ENCODE measurements around the gene CHD2. TPM values are rescaled to one million over a fixed set of nuclear protein-coding genes. Genes with fewer than 3 reads are reported as not detected.

Gene CHD2
- total RNA-seq, 1 donor from 2014 or later = 105 TPM

- H3K4me3 Mint-ChIP-seq (ENCODE audit: unreplicated experiment) = peak overlapping the region; percentile 40
- TF ChIP-seq EZH2 (IDR thresholded peaks at IDR 0.05; ENCODE audit: insufficient read depth, low read length) (no peak), CTCF (IDR thresholded peaks at IDR 0.05; ENCODE audit: insufficient read depth, low read depth, low read length) (no peak)
- Histone ChIP-seq H3K9ac (ENCODE audit: low read length) (no peak overlapping the region), H3K4me1 (ENCODE audit: insufficient read depth, low read length) (peaks cover 30% of the 10 kb centered on the region), H3K36me3 (ENCODE audit: insufficient read depth, low read length) (peaks cover 76% of the 10 kb centered on the region), H3K27me3 (ENCODE audit: insufficient read depth, low read length) (no peaks in the 10 kb centered on the region), H3K79me2 (ENCODE audit: insufficient read depth, low read length) (peaks cover 92% of the 10 kb centered on the region), H3K4me2 (ENCODE audit: low read length) (no peak overlapping the region), H3K27ac (ENCODE audit: low read depth, low read length) (peak overlapping the region; percentile 76), H3K4me3 (ENCODE audit: insufficient read depth, low read depth, low read length) (no peak overlapping the region), H3K9me3 (ENCODE audit: insufficient read depth, low read depth, low read length) (no peaks in the 10 kb centered on the region), H4K20me1 (ENCODE audit: insufficient read depth, low read length) (peaks cover 66% of the 10 kb centered on the region), H2AFZ (ENCODE audit: low read depth, low read length) (no peak overlapping the region)
- no peak for DNase-seq (ENCODE audit: low read depth)
- H3K9me3 Mint-ChIP-seq (ENCODE audit: unreplicated experiment) = no peaks in the 10 kb centered on the region
- H3K27me3 Mint-ChIP-seq (ENCODE audit: low read depth, unreplicated experiment) = no peaks in the 10 kb centered on the region
- FAIRE-seq = no peak
- H3K36me3 Mint-ChIP-seq (ENCODE audit: low read depth, unreplicated experiment) = peaks cover 24% of the 10 kb centered on the region
- H3K4me1 Mint-ChIP-seq (ENCODE audit: low read depth, unreplicated experiment) = peaks cover 59% of the 10 kb centered on the region
- peak overlapping the region; percentile 81 for H3K27ac Mint-ChIP-seq (ENCODE audit: unreplicated experiment)
Observed at GRCh38 chr15:92929002-92929401, 28.9 kb downstream of the CHD2 start.

GRCh38 chr15:92930054-92930621, 30.0 kb downstream of the CHD2 start:
- H3K27ac Mint-ChIP-seq (ENCODE audit: unreplicated experiment) = peak overlapping the region; percentile 38
- Histone ChIP-seq H3K9me3 (ENCODE audit: insufficient read depth, low read depth, low read length) (no peaks in the 10 kb centered on the region), H2AFZ (ENCODE audit: low read depth, low read length) (no peak overlapping the region), H3K27me3 (ENCODE audit: insufficient read depth, low read length) (no peaks in the 10 kb centered on the region), H3K4me1 (ENCODE audit: insufficient read depth, low read length) (peaks cover 30% of the 10 kb centered on the region), H3K9ac (ENCODE audit: low read length) (peak overlapping the region; percentile 46), H3K4me3 (ENCODE audit: insufficient read depth, low read depth, low read length) (no peak overlapping the region), H3K79me2 (ENCODE audit: insufficient read depth, low read length) (peaks cover 92% of the 10 kb centered on the region), H4K20me1 (ENCODE audit: insufficient read depth, low read length) (peaks cover 69% of the 10 kb centered on the region), H3K4me2 (ENCODE audit: low read length) (peak overlapping the region; percentile 51), H3K27ac (ENCODE audit: low read depth, low read length) (peak overlapping the region; percentile 76), H3K36me3 (ENCODE audit: insufficient read depth, low read length) (peaks cover 73% of the 10 kb centered on the region)
- no peaks in the 10 kb centered on the region for H3K27me3 Mint-ChIP-seq (ENCODE audit: low read depth, unreplicated experiment)
- peaks cover 23% of the 10 kb centered on the region for H3K36me3 Mint-ChIP-seq (ENCODE audit: low read depth, unreplicated experiment)
- H3K4me3 Mint-ChIP-seq (ENCODE audit: unreplicated experiment) = no peak overlapping the region
- FAIRE-seq (no peak), DNase-seq (ENCODE audit: low read depth) (peak; percentile 83)
- no peaks in the 10 kb centered on the region for H3K9me3 Mint-ChIP-seq (ENCODE audit: unreplicated experiment)
- peaks cover 55% of the 10 kb centered on the region for H3K4me1 Mint-ChIP-seq (ENCODE audit: low read depth, unreplicated experiment)
- TF ChIP-seq CTCF (IDR thresholded peaks at IDR 0.05; ENCODE audit: insufficient read depth, low read depth, low read length) = no peak
- no peak for TF ChIP-seq EZH2 (IDR thresholded peaks at IDR 0.05; ENCODE audit: insufficient read depth, low read length)

GRCh38 chr15:92930776-92931175, 30.7 kb downstream of the CHD2 start:
- peaks cover 58% of the 10 kb centered on the region for H3K4me1 Mint-ChIP-seq (ENCODE audit: low read depth, unreplicated experiment)
- no peaks in the 10 kb centered on the region for H3K9me3 Mint-ChIP-seq (ENCODE audit: unreplicated experiment)
- peaks cover 73% of the 10 kb centered on the region for H3K36me3 ChIP-seq (ENCODE audit: insufficient read depth, low read length)
- H3K79me2 ChIP-seq (ENCODE audit: insufficient read depth, low read length) = peaks cover 92% of the 10 kb centered on the region
- no peaks in the 10 kb centered on the region for H3K9me3 ChIP-seq (ENCODE audit: insufficient read depth, low read depth, low read length)
- H3K9ac ChIP-seq (ENCODE audit: low read length) = peak overlapping the region; percentile 46
- TF ChIP-seq CTCF (IDR thresholded peaks at IDR 0.05; ENCODE audit: insufficient read depth, low read depth, low read length) (no peak), EZH2 (IDR thresholded peaks at IDR 0.05; ENCODE audit: insufficient read depth, low read length) (no peak)
- H4K20me1 ChIP-seq (ENCODE audit: insufficient read depth, low read length) = peaks cover 69% of the 10 kb centered on the region
- peak overlapping the region; percentile 51 for H3K4me2 ChIP-seq (ENCODE audit: low read length)
- peak; percentile 64 for FAIRE-seq
- H3K27ac ChIP-seq (ENCODE audit: low read depth, low read length) = peak overlapping the region; percentile 76
- H3K4me1 ChIP-seq (ENCODE audit: insufficient read depth, low read length) = peaks cover 30% of the 10 kb centered on the region
- peak; percentile 95 for DNase-seq (ENCODE audit: low read depth)
- no peak overlapping the region for H3K4me3 Mint-ChIP-seq (ENCODE audit: unreplicated experiment)
- H3K36me3 Mint-ChIP-seq (ENCODE audit: low read depth, unreplicated experiment) = peaks cover 23% of the 10 kb centered on the region
- no peak overlapping the region for H2AFZ ChIP-seq (ENCODE audit: low read depth, low read length)
- H3K4me3 ChIP-seq (ENCODE audit: insufficient read depth, low read depth, low read length) = no peak overlapping the region
- H3K27me3 Mint-ChIP-seq (ENCODE audit: low read depth, unreplicated experiment) = no peaks in the 10 kb centered on the region
- peak overlapping the region; percentile 38 for H3K27ac Mint-ChIP-seq (ENCODE audit: unreplicated experiment)
- no peaks in the 10 kb centered on the region for H3K27me3 ChIP-seq (ENCODE audit: insufficient read depth, low read length)

All from astrocyte (in vitro differentiated cells and primary cell).